Activated naive CD4-positive, alpha-beta T cell treated with anti-CD3 and anti-CD28 coated beads, Interleukin-2, amount 10 ng/mL, durations not matched to agents 7 days and 5 days (primary cell): ENCODE data around the gene ALOX5AP.

Experiments used
- CTCF ChIA-PET: fragments of 350-600 bp; sonication (Branson Sonifier 250); formaldehyde crosslinking; loops from one replicate; lab custom pipeline; 2021; ENCODE audit warnings: antibody characterized with exemption; lab: Charles Lee
- DNase-seq: peaks from one replicate; pipeline ENCODE4 v3.0.0-alpha.2; 2020
- H3K27ac Mint-ChIP-seq: one replicate; pipeline ENCODE4 v1.8.0; 2021; ENCODE audit warnings: mild to moderate bottlenecking, moderate library complexity, mixed read lengths
- H3K27me3 Mint-ChIP-seq: one replicate; pipeline ENCODE4 v1.8.0; 2021; ENCODE audit warnings: mild to moderate bottlenecking, mixed read lengths
- H3K36me3 Mint-ChIP-seq: one replicate; pipeline ENCODE4 v1.8.0; 2021; ENCODE audit warnings: mixed read lengths
- H3K4me1 Mint-ChIP-seq: one replicate; pipeline ENCODE4 v1.8.0; 2021; ENCODE audit warnings: mixed read lengths
- H3K4me3 Mint-ChIP-seq: one replicate; pipeline ENCODE4 v1.8.0; 2021; ENCODE audit warnings: mild to moderate bottlenecking, moderate library complexity, mixed read lengths
- H3K9me3 Mint-ChIP-seq: one replicate; pipeline ENCODE4 v1.8.0; 2021; ENCODE audit warnings: mixed read lengths

The ALOX5AP gene

GRCh38 chr13:30750036-30750435 lies 14.7 kb downstream of the ALOX5AP start:
- H3K4me1 Mint-ChIP-seq, result peaks cover 45% of the 10 kb centered on the region
- H3K9me3 Mint-ChIP-seq, result peaks cover 13% of the 10 kb centered on the region
- no peak overlapping the region for H3K4me3 Mint-ChIP-seq
- CTCF ChIA-PET, result interaction anchor here (1.0 kb wide), 1 partner anchor 117 kb away, joined by 3 read pairs; no protein-coding TSS in a partner anchor
- H3K36me3 Mint-ChIP-seq, result peaks cover 54% of the 10 kb centered on the region
- H3K27ac Mint-ChIP-seq, result no peak overlapping the region
- no peak for DNase-seq
- H3K27me3 Mint-ChIP-seq, result peaks cover 5% of the 10 kb centered on the region

DNA sequence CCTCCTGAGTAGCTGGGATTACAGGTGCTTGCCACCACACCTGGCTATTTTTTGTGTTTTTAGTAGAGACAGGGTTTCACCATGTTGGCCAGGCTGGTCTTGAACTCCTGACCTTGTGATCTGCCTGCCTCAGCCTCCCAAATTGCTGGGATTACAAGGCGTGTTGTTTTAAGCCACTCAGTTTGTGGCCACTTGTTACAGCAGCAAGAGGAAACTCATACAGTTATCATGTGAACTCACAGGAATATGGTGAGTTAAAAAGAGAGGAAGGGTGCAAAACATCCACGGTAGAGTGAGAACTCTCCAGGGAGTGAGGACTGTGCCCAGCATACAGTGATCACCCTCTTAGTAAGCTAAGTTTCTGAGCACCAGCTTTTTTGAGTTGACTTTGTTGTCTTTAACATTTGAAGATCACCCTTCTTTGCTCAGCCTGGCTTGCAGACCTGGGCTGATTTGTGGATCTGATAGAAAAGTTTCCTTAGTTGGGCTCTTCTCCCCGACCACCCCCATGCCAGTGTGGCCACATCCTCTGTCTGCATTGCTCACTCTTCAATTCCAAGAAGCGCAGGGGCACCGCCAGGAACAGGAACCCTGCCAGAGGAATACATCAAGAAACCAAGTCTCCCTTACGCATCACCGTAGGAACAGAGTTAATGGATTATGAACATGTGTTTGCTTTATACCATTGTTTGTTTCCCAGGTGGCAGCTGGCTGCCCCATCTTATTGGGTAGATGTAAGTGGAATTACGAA lies 16.0 kb downstream of the ALOX5AP start:
- peak; percentile 33 for DNase-seq
- H3K36me3 Mint-ChIP-seq, result peaks cover 42% of the 10 kb centered on the region
- no peak overlapping the region for H3K27ac Mint-ChIP-seq
- H3K4me3 Mint-ChIP-seq, result no peak overlapping the region
- CTCF ChIA-PET, result interaction anchor here (1.0 kb wide), 2 partner anchors 16 to 116 kb away, joined by 3 read pairs; no protein-coding TSS in a partner anchor
- peaks cover 32% of the 10 kb centered on the region for H3K4me1 Mint-ChIP-seq
- peaks cover 13% of the 10 kb centered on the region for H3K9me3 Mint-ChIP-seq
- no peaks in the 10 kb centered on the region for H3K27me3 Mint-ChIP-seq

GRCh38 chr13:30752201-30752797 lies 17.0 kb downstream of the ALOX5AP start:
- Mint-ChIP-seq H3K27me3 (no peaks in the 10 kb centered on the region), H3K4me1 (peaks cover 28% of the 10 kb centered on the region), H3K36me3 (peaks cover 40% of the 10 kb centered on the region), H3K9me3 (peaks cover 13% of the 10 kb centered on the region), H3K27ac (no peak overlapping the region), H3K4me3 (no peak overlapping the region)
- CTCF ChIA-PET, result interaction anchor here (1.0 to 1.9 kb wide), 2 partner anchors 11 to 15 kb away, joined by 3 to 4 read pairs; no protein-coding TSS in a partner anchor
- DNase-seq, result no peak

DNA sequence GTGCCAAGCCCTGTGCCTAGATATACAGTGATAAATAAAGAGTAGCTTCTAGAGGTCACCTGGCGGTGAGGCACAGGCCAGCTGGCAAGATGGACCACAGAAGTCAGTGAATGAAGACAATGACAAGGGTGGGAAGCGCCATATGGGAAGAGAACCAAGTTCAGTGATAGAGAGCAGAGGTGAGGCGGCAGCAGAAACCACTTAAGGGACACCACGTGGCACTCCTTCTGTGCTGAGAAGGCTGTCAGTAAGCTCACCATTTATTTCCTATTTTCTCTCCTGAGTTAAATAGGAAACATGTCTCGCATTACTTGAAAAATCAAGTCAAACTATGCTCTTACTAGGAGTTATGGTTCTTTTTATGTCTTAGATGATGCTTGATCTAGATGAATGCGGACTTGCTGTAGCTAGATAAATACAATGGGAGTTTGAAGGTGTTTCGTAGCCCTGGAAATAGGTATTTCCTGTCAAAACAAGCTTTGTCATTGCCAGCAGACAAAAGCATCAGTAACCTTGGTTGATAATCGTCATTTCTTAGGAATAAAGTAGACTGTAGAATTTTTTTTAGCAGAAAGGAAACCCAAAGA lies 17.8 kb downstream of the ALOX5AP start:
- H3K27me3 Mint-ChIP-seq, result no peaks in the 10 kb centered on the region
- CTCF ChIA-PET, result interaction anchor here (1.9 kb wide), 1 partner anchor 11 kb away, joined by 4 read pairs; no protein-coding TSS in a partner anchor
- peaks cover 13% of the 10 kb centered on the region for H3K9me3 Mint-ChIP-seq
- H3K4me3 Mint-ChIP-seq, result no peak overlapping the region
- peaks cover 28% of the 10 kb centered on the region for H3K4me1 Mint-ChIP-seq
- DNase-seq, result no peak
- H3K27ac Mint-ChIP-seq, result no peak overlapping the region
- H3K36me3 Mint-ChIP-seq, result peaks cover 41% of the 10 kb centered on the region

DNA sequence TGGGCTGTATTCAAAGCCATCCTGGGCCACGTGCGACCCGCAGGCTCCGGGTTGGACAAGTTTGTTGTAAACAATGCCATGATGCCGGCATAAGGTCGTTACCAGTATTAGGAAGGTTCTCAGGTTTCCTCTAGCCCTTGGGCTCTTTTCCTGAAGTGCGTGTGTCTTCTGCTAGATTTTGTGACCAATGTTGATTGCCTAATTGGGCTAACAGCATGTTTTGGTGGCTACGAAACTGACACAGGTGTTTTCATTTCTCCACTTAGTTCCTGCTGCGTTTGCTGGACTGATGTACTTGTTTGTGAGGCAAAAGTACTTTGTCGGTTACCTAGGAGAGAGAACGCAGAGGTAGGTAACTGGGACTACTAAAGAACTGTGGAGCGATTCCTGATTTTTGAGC lies 20.3 kb downstream of the ALOX5AP start:
- Mint-ChIP-seq H3K27ac (no peak overlapping the region), H3K4me3 (no peak overlapping the region), H3K36me3 (peaks cover 20% of the 10 kb centered on the region), H3K27me3 (no peaks in the 10 kb centered on the region), H3K4me1 (peaks cover 23% of the 10 kb centered on the region), H3K9me3 (peaks cover 8% of the 10 kb centered on the region)
- DNase-seq, result no peak
- CTCF ChIA-PET, result no interaction called here

DNA sequence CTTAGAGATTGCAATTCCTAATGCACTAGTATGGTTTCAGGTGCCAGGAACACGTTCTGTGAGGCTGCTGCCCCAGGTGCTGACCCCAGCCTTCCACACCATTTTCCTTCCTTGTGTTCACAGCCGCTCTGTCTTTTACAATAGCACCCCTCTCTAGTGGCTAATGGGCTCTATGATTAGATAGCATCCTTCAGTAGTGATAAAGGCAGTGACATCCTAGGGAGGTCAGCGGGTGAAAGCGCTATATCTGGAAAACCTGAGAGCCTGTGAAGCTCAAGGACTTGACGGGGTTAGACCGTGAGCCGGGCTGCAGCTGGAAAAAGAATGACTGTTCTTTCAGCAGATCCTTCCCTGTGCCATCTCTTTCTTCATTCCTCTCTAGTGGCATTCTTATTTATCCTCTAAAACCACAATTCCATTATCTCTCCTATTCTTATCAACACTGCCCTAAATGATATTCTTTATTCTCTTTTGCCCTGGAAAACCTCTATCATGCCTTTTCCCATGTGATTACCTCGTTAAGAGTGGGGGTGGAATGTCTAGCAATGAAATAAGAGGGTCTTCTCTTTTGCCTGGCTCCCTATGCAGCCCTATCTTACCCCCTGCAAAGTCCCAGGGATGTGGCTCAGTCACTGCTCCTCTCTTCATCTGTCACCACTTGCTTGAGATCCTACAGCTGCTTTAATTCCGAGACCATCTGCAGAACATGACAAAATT lies 21.8 kb downstream of the ALOX5AP start:
- Mint-ChIP-seq H3K9me3 (no peaks in the 10 kb centered on the region), H3K27ac (no peak overlapping the region), H3K27me3 (no peaks in the 10 kb centered on the region), H3K4me1 (peaks cover 9% of the 10 kb centered on the region), H3K4me3 (no peak overlapping the region), H3K36me3 (peaks cover 6% of the 10 kb centered on the region)
- CTCF ChIA-PET, result no interaction called here
- no peak for DNase-seq

DNA sequence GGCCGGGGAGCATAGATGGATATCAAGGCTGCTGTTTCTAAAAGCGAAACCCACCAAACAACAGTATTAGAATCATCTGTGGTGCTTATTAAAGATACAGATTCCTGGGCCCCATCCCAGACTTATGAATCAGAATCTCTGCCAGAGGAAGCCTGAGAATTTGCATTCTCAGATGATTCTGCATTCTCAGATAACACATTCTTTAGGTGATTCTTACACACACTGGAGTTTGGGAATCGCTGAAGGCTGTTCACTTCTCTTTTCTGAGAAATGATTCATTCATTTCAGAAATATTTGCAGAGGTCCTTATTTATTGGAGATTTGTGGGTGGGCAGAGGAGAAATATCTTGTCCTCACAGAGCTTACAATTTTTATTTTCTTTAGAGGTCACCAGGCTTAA lies 24.4 kb downstream of the ALOX5AP start:
- Mint-ChIP-seq H3K4me1 (no peaks in the 10 kb centered on the region), H3K9me3 (no peaks in the 10 kb centered on the region), H3K4me3 (no peak overlapping the region), H3K27ac (no peak overlapping the region), H3K27me3 (no peaks in the 10 kb centered on the region), H3K36me3 (peaks cover 14% of the 10 kb centered on the region)
- CTCF ChIA-PET, result no interaction called here
- no peak for DNase-seq

DNA sequence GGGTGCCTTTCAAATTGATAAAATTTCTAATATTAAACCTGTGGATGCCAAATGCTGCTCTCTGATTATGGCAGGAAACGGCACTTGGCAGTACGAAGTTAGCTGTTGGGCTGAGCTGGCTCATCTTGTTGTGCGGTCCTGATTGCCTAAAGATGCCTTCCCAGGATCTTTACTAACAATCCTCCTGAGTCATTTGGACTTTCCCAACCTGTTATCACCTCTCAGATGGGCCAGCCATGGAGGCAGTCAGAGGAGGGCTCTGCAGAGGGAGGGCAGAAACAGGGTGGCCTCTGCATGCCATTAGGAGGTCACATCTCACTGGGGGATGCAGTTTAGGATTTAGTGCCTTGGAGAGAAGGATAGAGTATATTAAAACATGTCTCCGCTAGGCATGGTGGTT lies 27.3 kb downstream of the ALOX5AP start:
- Mint-ChIP-seq H3K4me3 (no peak overlapping the region), H3K36me3 (peaks cover 22% of the 10 kb centered on the region), H3K27me3 (no peaks in the 10 kb centered on the region), H3K27ac (no peak overlapping the region), H3K9me3 (no peaks in the 10 kb centered on the region), H3K4me1 (peaks cover 11% of the 10 kb centered on the region)
- DNase-seq, result no peak
- CTCF ChIA-PET, result interaction anchor here (0.5 kb wide), 1 partner anchor 43 kb away, joined by 3 read pairs; no protein-coding TSS in a partner anchor

GRCh38 chr13:30763786-30764413 lies 28.6 kb downstream of the ALOX5AP start:
- H3K27me3 Mint-ChIP-seq, result no peaks in the 10 kb centered on the region
- H3K4me1 Mint-ChIP-seq, result peaks cover 11% of the 10 kb centered on the region
- CTCF ChIA-PET, result interaction anchor here (1.6 kb wide), 1 partner anchor 11 kb away, joined by 4 read pairs; no protein-coding TSS in a partner anchor
- H3K27ac Mint-ChIP-seq, result no peak overlapping the region
- peaks cover 20% of the 10 kb centered on the region for H3K36me3 Mint-ChIP-seq
- no peaks in the 10 kb centered on the region for H3K9me3 Mint-ChIP-seq
- no peak overlapping the region for H3K4me3 Mint-ChIP-seq
- no peak for DNase-seq

DNA sequence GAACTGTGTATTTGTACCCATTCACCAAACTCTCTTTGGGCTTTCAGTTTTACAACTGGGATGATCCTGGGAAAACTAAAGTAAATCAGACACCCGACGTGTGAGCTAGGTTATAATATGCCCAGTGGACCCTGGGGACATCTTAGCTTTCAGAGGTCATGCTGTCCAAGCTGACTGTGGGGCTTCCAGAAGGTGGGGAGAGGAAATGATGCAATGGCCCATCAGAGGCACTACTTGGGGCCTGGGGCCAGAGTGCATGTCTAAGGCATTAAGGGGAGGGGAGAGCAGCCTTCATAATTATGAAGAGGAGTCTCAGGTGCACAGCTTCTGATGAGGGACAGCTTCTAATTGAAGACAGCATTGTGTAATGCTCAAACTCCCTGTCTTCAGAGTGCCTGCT lies 30.9 kb downstream of the ALOX5AP start:
- Mint-ChIP-seq H3K9me3 (no peaks in the 10 kb centered on the region), H3K27ac (no peak overlapping the region), H3K27me3 (no peaks in the 10 kb centered on the region), H3K36me3 (peaks cover 20% of the 10 kb centered on the region), H3K4me3 (no peak overlapping the region), H3K4me1 (peaks cover 11% of the 10 kb centered on the region)
- CTCF ChIA-PET, result no interaction called here
- DNase-seq, result no peak

GRCh38 chr13:30770929-30771328 lies 35.6 kb downstream of the ALOX5AP start:
- peaks cover 5% of the 10 kb centered on the region for H3K36me3 Mint-ChIP-seq
- no peak overlapping the region for H3K4me3 Mint-ChIP-seq
- peaks cover 32% of the 10 kb centered on the region for H3K4me1 Mint-ChIP-seq
- CTCF ChIA-PET, result no interaction called here
- H3K27ac Mint-ChIP-seq, result no peak overlapping the region
- DNase-seq, result no peak
- no peaks in the 10 kb centered on the region for H3K9me3 Mint-ChIP-seq
- no peaks in the 10 kb centered on the region for H3K27me3 Mint-ChIP-seq

- no peak for DNase-seq
- CTCF ChIA-PET, result interaction anchor here (0.6 kb wide), 1 partner anchor 171 kb away, joined by 3 read pairs; no protein-coding TSS in a partner anchor
- no peaks in the 10 kb centered on the region for H3K9me3 Mint-ChIP-seq
- H3K27ac Mint-ChIP-seq, result no peak overlapping the region
- H3K36me3 Mint-ChIP-seq, result peaks cover 1% of the 10 kb centered on the region
- peaks cover 22% of the 10 kb centered on the region for H3K4me1 Mint-ChIP-seq
- H3K4me3 Mint-ChIP-seq, result no peak overlapping the region
- H3K27me3 Mint-ChIP-seq, result no peaks in the 10 kb centered on the region
Observed at GRCh38 chr13:30773561-30773960, 38.2 kb downstream of the ALOX5AP start.

DNA sequence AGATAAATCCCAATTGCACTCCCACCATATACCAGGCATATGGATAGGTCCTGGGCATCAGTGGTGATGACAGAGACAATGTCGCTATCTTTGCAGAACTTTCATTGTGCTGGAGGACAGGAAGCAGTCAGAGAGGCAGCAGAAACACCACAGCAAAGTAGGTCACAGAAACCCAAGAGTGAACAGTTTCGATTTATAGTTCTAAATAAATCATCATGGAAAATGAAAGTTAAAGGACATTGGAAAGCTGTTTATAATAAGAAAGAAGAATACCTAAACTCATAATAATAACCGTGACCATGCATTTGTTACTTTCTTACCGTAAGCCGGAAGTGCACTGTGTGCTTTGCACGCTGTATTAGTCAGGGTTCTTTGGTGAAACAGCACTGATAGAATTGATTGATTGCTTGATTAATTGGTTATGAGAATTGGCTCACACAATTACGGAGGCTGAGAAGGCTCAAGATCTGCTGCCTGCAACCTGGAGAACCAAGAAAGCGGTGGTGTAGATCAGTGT lies 38.9 kb downstream of the ALOX5AP start:
- Mint-ChIP-seq H3K4me3 (no peak overlapping the region), H3K36me3 (peaks cover 1% of the 10 kb centered on the region), H3K9me3 (no peaks in the 10 kb centered on the region), H3K27me3 (peaks cover 5% of the 10 kb centered on the region), H3K4me1 (peaks cover 22% of the 10 kb centered on the region), H3K27ac (peak overlapping the region; percentile 70)
- DNase-seq, result no peak
- CTCF ChIA-PET, result no interaction called here
